Aortic smooth muscle cell (primary cell): ENCODE results near the gene MON1A. TPM values are rescaled to one million over a fixed set of nuclear protein-coding genes. Genes with fewer than 3 reads are reported as not detected.

Experiments
- total RNA-seq: library from RNA; depleted of rRNA; stranded (reverse); fragments of >200 nt; gene quantifications from 2 replicates; pipeline ENCODE4 v1.2.3, GENCODE V29; 2014

MON1A gene
- total RNA-seq = 10.4 and 12.8 TPM in 2 replicates

GRCh38 chr3:49929291-49930167 is at the start of gene MON1A:
Gene MON1A, minus strand, starts transcription at chr3:49929811. Its CDS starts 16,465 bp downstream, at chr3:49913346.

GRCh38 chr3:49939858-49940666 is 10.5 kb upstream of the MON1A start, which contains the start of gene RBM6:
Gene RBM6, plus strand, starts transcription at chr3:49940150. Its CDS starts 22,492 bp downstream, at chr3:49962642.

GRCh38 chr3:49903451-49904424 is 25.9 kb downstream of the MON1A start, which contains the start of gene MST1R:
Gene MST1R, minus strand, starts transcription at chr3:49903873. Its CDS starts 264 bp downstream, at chr3:49903609.

GRCh38 chr3:49869525-49870126 is 60.0 kb downstream of the MON1A start, which contains the start of gene CAMKV:
Gene CAMKV, minus strand, starts transcription at chr3:49869906. Its CDS starts 7,518 bp downstream, at chr3:49862388.

Other genes with a start within 250 kb of the MON1A start
- 3.4 and 4.4 TPM in 2 replicates for gene MST1, start 240.3 kb downstream of the MON1A start, total RNA-seq
- 20.6 and 24.4 TPM in 2 replicates for gene RNF123, start 240.3 kb downstream of the MON1A start, total RNA-seq
- gene AMIGO3, start 210.1 kb downstream of the MON1A start, total RNA-seq = not detected in 2 replicates
- 27.7 and 37.3 TPM in 2 replicates for gene GMPPB, start 205.9 kb downstream of the MON1A start, total RNA-seq
- 32.8 and 34.2 TPM in 2 replicates for gene IP6K1, start 143.3 kb downstream of the MON1A start, total RNA-seq
- gene CDHR4, start 129.9 kb downstream of the MON1A start, total RNA-seq = 0.06 TPM in 1 of 2 replicates, not detected in the other
- gene INKA1, start 126.5 kb downstream of the MON1A start, total RNA-seq = 8.7 and 20.5 TPM in 2 replicates
- gene UBA7, start 115.9 kb downstream of the MON1A start, total RNA-seq = 36.2 and 56.0 TPM in 2 replicates
- gene TRAIP, start 73.2 kb downstream of the MON1A start, total RNA-seq = 2.2 and 5.2 TPM in 2 replicates
- not detected in 2 replicates for gene CAMKV, start 59.9 kb downstream of the MON1A start, total RNA-seq
- gene MST1R, start 25.9 kb downstream of the MON1A start, total RNA-seq = 0.40 and 2.0 TPM in 2 replicates
- gene RBM6, start 10.3 kb upstream of the MON1A start, total RNA-seq = 48.1 and 50.7 TPM in 2 replicates
- gene RBM5, start 159.1 kb upstream of the MON1A start, total RNA-seq = 194 and 241 TPM in 2 replicates
- gene SEMA3F, start 225.5 kb upstream of the MON1A start, total RNA-seq = 8.7 and 19.8 TPM in 2 replicates